GM12878 (cell line): ENCODE data around the gene CBLN3. TPM values are rescaled to one million over a fixed set of nuclear protein-coding genes. Genes with fewer than 3 reads are reported as not detected.

Experiments
- ATAC-seq: fragments of 200-7000 bp; cut with Tn5 transposase; 3 replicates; pipeline ENCODE4 v1.9.1; 2020; ENCODE audit warnings: mild to moderate bottlenecking, moderate library complexity
- BruUV-seq: library from RNA; stranded (reverse); fragments of 400-500 nt; replicated peaks from 2 replicates; lab custom pipeline; 2021; lab: Mats Ljungman, UMichigan
- CTCF ChIA-PET: fragments of 300-600 bp; sonication (Branson Sonifier 250); formaldehyde crosslinking; extraction: SDS; loops from one replicate; lab custom pipeline; 2021; ENCODE audit warnings: inconsistent platforms; lab: Yijun Ruan, JAX
- POLR2A ChIA-PET: fragments of 350-600 bp; formaldehyde crosslinking; extraction: SDS; loops from one replicate; lab custom pipeline; 2021; ENCODE audit warnings: inconsistent platforms; lab: Charles Lee
- RAD21 ChIA-PET: fragments of 300-600 bp; sonication (Branson Sonifier 250); formaldehyde crosslinking; loops from one replicate; lab custom pipeline; 2023; ENCODE audit warnings: antibody characterized with exemption; ENCODE audit not compliant: unreplicated experiment; lab: Charles Lee
- SMC1A ChIA-PET: fragments of 300-600 bp; sonication (Branson Sonifier 250); formaldehyde crosslinking; loops from one replicate; lab custom pipeline; 2023; ENCODE audit not compliant: unreplicated experiment, uncharacterized antibody; lab: Charles Lee
- DNase-seq: peaks from one replicate; pipeline ENCODE4 v3.0.0-alpha.2; 2011; ENCODE audit warnings: low read depth, low spot score
- FAIRE-seq: peaks from 3 replicates; lab custom pipeline; 2011; peaks lifted over from hg19 to GRCh38; lab: Jason Lieb, UNC
- H2AFZ ChIP-seq: 2 replicates; pipeline ENCODE4 v1.6.0; 2011; ENCODE audit warnings: low read depth, low read length, control low read depth; ENCODE audit not compliant: control insufficient read depth
- H3K27ac ChIP-seq: 2 replicates; pipeline ENCODE4 v1.5.1; 2011; ENCODE audit warnings: control low read depth; ENCODE audit not compliant: control insufficient read depth, insufficient read depth
- H3K27me3 ChIP-seq, 2 experiments: replicated peaks in 1 of 2; 2 replicates each; pipeline versions ENCODE4 v1.6.0 to v1.6.1; 2011; ENCODE audit warnings: low read length in 1 of 2; ENCODE audit not compliant: control insufficient read depth in 2 of 2, insufficient read depth in 2 of 2
- H3K36me3 ChIP-seq, 2 experiments: 2 replicates each; pipeline ENCODE4 v1.5.1; 2011; ENCODE audit warnings: low read length in 1 of 2; ENCODE audit not compliant: control insufficient read depth in 2 of 2, insufficient read depth in 2 of 2
- H3K4me1 ChIP-seq: 2 replicates; pipeline ENCODE4 v1.6.1; 2011; ENCODE audit warnings: mild to moderate bottlenecking, low read length, moderate library complexity, mixed read lengths; ENCODE audit not compliant: control insufficient read depth, insufficient read depth
- H3K4me2 ChIP-seq: 2 replicates; pipeline ENCODE4 v1.6.0; 2011; ENCODE audit warnings: control low read depth; ENCODE audit not compliant: control insufficient read depth, insufficient read depth
- H3K4me3 ChIP-seq: fragments of 200-600 bp; sonication (generic); 2 replicates; pipeline ENCODE4 v1.5.1; 2016
- H3K79me2 ChIP-seq: 2 replicates; pipeline ENCODE4 v1.6.0; 2011; ENCODE audit warnings: low read length; ENCODE audit not compliant: control insufficient read depth, insufficient read depth
- H3K9ac ChIP-seq: 2 replicates; pipeline ENCODE4 v1.8.0; 2011; ENCODE audit warnings: low read length, control low read depth, mixed read lengths; ENCODE audit not compliant: control insufficient read depth, insufficient read depth
- H3K9me3 ChIP-seq: replicated peaks from 3 replicates; pipeline ENCODE4 v1.5.1; 2011; ENCODE audit warnings: mild to moderate bottlenecking, low read length; ENCODE audit not compliant: control insufficient read depth, insufficient read depth
- H4K20me1 ChIP-seq: 2 replicates; pipeline ENCODE4 v1.6.0; 2011; ENCODE audit not compliant: control insufficient read depth, insufficient read depth
- BHLHE40 ChIP-seq, 2 experiments: fragments of 450-650 bp in 1 of 2; IDR thresholded peaks; 2 replicates each; pipeline ENCODE4 v1.6.1; 2011 to 2017; ENCODE audit warnings: low read depth in 2 of 2, borderline replicate concordance in 1 of 2, improper control_type of control experiment in 1 of 2, low read length in 1 of 2, mild to moderate bottlenecking in 1 of 2
- CHD4 ChIP-seq: fragments of 200-600 bp; sonication (generic); IDR thresholded peaks from 2 replicates; pipeline ENCODE4 v1.6.1; 2016; ENCODE audit warnings: mild to moderate bottlenecking
- CREM ChIP-seq: IDR thresholded peaks from 2 replicates; pipeline ENCODE4 v1.6.1; 2014; ENCODE audit warnings: antibody characterized with exemption, low read depth
- EED ChIP-seq: sonication (generic); IDR thresholded peaks from 2 replicates; pipeline ENCODE4 v1.6.1; 2016; ENCODE audit warnings: antibody characterized with exemption, low read depth
- MEF2A ChIP-seq: IDR thresholded peaks from 2 replicates; pipeline ENCODE4 v1.6.1; 2011; ENCODE audit warnings: low read depth, mild to moderate bottlenecking, low read length, moderate library complexity; ENCODE audit not compliant: insufficient read depth
- NFYB ChIP-seq: IDR thresholded peaks from 2 replicates; pipeline ENCODE4 v1.6.1; 2011; ENCODE audit warnings: low read depth, mild to moderate bottlenecking, low read length, improper control_type of control experiment, moderate library complexity; ENCODE audit not compliant: insufficient read depth
- NR2C2 ChIP-seq: IDR thresholded peaks from 2 replicates; pipeline ENCODE4 v1.6.1; 2011; ENCODE audit warnings: borderline replicate concordance, low read depth; ENCODE audit not compliant: control insufficient read depth, insufficient read length
- NR2F1 ChIP-seq: fragments of 450-650 bp; conservative IDR thresholded peaks from 2 replicates; pipeline ENCODE4 v1.6.1; 2017; ENCODE audit warnings: mild to moderate bottlenecking
- PAX5 ChIP-seq: IDR thresholded peaks from 2 replicates; pipeline ENCODE4 v1.6.1; 2011; ENCODE audit warnings: low read depth, low read length, borderline replicate concordance
- SIX5 ChIP-seq: IDR thresholded peaks from 2 replicates; pipeline ENCODE4 v1.6.1; 2011; ENCODE audit warnings: mild to moderate bottlenecking, low read depth, low read length, moderate library complexity; ENCODE audit not compliant: severe bottlenecking
- SMAD1 ChIP-seq: fragments of 450-650 bp; IDR thresholded peaks from 2 replicates; pipeline ENCODE4 v1.6.1; 2018; ENCODE audit warnings: mild to moderate bottlenecking, low read depth; ENCODE audit not compliant: partially characterized antibody
- SMC3 ChIP-seq: IDR thresholded peaks from 2 replicates; pipeline ENCODE4 v1.6.1; 2011; ENCODE audit warnings: low read length, improper control_type of control experiment, borderline replicate concordance
- SUPT20H ChIP-seq: IDR thresholded peaks from 2 replicates; pipeline ENCODE4 v1.6.1; 2011; ENCODE audit warnings: low read depth, mild to moderate bottlenecking, low read length, moderate library complexity, borderline replicate concordance; ENCODE audit not compliant: control insufficient read depth
- TCF7 ChIP-seq: IDR thresholded peaks from 2 replicates; pipeline ENCODE4 v1.6.1; 2014; ENCODE audit warnings: antibody characterized with exemption, borderline replicate concordance
- ZNF217 ChIP-seq: fragments of 450-650 bp; IDR thresholded peaks from 2 replicates; pipeline ENCODE4 v1.6.1; 2017; ENCODE audit warnings: antibody characterized with exemption, mild to moderate bottlenecking
- ZNF274 ChIP-seq: IDR thresholded peaks from one replicate; pipeline ENCODE4 v1.8.0; 2011; ENCODE audit not compliant: insufficient read length, insufficient read depth
- WGBS: methylation state at CpG from one replicate; pipeline ENCODE4 v1.1.6; 2016; ENCODE audit warnings: low lambda C conversion rate; ENCODE audit not compliant: insufficient replicate concordance, insufficient coverage; ENCODE audit errors: missing lambda C conversion rate; 5-methylcytosine and 5-hydroxymethylcytosine counted together
- in situ Hi-C: fragments of 300-500 bp; cut with MboI; formaldehyde crosslinking; loops from 9 replicates; pipeline ENCODE4 v1.14.3; 2018; ENCODE audit warnings: mixed read lengths
- intact Hi-C: fragments of 100-400 bp; cut with micrococcal nuclease; formaldehyde crosslinking; loops from one replicate; pipeline ENCODE4 v1.14.2; 2022; ENCODE audit not compliant: unreplicated experiment
- polyA plus RNA-seq, 11 experiments: library from polyadenylated mRNA; depleted of rRNA in 4 of 11; unstranded in 6 of 11; stranded (reverse) in 5 of 11; fragments of >200 nt; fragmentation: Nextera tagmentation in 4 of 11; fragmentation: Illumina TruSeq in 1 of 11; extraction: Ambion mirVana in 4 of 11; extraction: Trizol in 1 of 11; gene quantifications; 1 replicate in 1 of 11; 2 replicates in 10 of 11; pipeline versions ENCODE4 v1.2.1 to v1.2.3, GENCODE V29; 2011 to 2016; ENCODE audit warnings: inconsistent platforms in 2 of 11, missing spikeins in 2 of 11, low read depth in 1 of 11
- total RNA-seq, 4 experiments: library from RNA; depleted of rRNA in 3 of 4; stranded (reverse); fragments of >200 nt in 3 of 4; fragmentation: Illumina TruSeq in 1 of 4; extraction: Trizol in 1 of 4; gene quantifications; 2 replicates each; pipeline versions ENCODE4 v1.2.1 to v1.2.3, GENCODE V29; 2013 to 2021
- TF ChIP-seq, protein P1 (sequence below): IDR thresholded peaks from 2 replicates; pipeline ENCODE4 v1.6.1; 2011; ENCODE audit warnings: low read depth, mild to moderate bottlenecking, low read length, moderate library complexity, borderline replicate concordance; ENCODE audit errors: extremely low read depth
- TF ChIP-seq, protein P2 (sequence below): fragments of 450-650 bp; IDR thresholded peaks from 2 replicates; pipeline ENCODE4 v1.6.1; 2016; ENCODE audit warnings: mild to moderate bottlenecking

CBLN3 gene
- total and polyA plus RNA-seq, 10 of the 15 experiments (the other 5 are each of a cell fraction or from before 2014, with no cell fraction given), result 0.16 to 4.9 (median 1.3) TPM

DNA sequence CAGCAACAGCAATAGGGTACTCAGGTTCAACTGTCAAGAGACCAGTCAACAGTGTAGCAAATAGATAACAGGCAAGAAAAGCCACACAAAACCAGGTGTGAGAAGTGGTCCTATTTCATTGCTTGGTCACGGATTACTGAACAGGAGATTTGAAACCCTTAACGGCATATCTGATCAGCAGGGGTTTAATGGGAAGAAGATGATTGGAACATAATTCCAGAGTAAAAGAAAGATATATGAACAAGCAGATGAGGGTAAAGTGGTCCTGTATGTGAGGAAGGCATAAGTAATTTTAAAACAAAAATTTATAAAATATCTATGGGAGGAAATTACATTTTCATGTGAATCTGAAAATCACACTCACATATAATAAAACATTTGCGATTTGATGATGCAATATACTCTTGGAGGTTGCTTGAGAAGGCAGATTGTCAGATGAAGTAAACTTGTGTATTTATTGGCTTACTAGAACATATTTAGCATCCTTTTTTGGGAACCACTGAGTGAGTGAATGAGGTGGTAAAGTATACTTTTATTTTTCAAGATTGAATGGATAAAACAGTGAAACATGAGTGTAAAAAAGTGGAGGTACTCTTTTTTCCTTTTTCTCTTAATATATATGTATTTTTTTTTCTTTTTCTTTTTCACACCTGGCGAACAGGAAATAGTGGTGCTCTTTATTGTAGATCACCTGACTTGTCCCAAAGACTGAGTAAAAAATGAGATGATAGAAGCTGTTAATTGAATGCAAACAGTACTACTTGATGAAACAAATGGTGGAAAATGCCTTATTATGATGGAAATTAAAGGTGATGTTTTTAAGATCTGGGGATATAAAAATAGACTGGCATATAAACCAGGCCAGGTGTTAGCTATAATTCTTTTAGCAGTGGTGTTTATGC lies 34.7 kb upstream of the CBLN3 start (continued):
- TF ChIP-seq NR2C2 (no peak), SIX5 (no peak), NR2F1 (no peak), CHD4 (no peak), TCF7 (no peak)
- TF ChIP-seq, protein P1, sequence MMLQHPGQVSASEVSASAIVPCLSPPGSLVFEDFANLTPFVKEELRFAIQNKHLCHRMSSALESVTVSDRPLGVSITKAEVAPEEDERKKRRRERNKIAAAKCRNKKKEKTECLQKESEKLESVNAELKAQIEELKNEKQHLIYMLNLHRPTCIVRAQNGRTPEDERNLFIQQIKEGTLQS, result no peak

DNA sequence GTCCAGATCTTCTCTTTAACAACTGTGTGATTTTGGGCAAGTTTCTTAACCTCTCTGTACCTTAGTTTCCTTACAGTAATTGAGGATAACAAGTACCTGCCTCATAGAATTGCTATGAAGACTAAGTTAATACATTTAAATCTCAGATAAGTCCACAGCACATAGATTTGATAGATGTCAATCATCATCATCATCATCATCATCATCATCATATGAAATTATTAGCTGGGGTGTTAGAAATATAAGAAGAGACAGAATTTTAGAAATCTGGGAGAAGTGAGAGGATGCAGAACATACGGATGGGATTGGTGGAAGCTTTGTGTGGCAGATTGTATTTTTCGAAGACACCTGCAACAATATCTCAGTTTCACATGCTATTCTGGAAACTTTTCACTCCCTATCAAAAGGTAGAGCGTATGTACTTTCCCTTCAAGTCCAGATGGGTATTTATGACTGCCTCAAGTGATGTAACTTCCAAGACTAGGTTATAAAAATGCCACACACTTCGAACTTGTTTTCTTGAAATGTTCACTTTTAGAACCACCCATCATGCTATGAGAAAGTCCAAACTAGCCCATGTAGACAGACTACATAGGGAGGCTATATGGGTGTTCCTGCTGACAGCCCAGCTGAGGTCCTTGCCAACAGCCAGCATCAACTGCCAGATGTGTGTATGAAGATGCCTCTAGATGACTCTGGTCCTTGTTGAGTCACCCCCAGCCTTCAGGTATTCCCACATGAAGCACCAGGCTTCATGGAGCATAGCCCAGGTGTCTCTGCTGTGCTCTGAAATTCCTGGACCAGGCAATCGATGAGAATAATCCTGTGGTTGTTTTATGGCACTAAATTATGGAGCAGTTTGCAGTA lies 33.8 kb upstream of the CBLN3 start:
- peak; percentile 25 for DNase-seq
- 15% methylated on average over 5 of the region's 5 CpGs for WGBS
- Histone ChIP-seq H3K27ac (peak overlapping the region; percentile 31), H3K9me3 (no peaks in the 10 kb centered on the region), H3K27me3 (no peaks in the 10 kb centered on the region), H2AFZ (no peak overlapping the region), H4K20me1 (no peaks in the 10 kb centered on the region), H3K4me1 (peaks cover 7% of the 10 kb centered on the region), H3K4me3 (no peak overlapping the region), H3K9ac (no peak overlapping the region), H3K36me3 (no peaks in the 10 kb centered on the region), H3K4me2 (peak overlapping the region; percentile 42; the same call in 1 of the 2 replicates), H3K79me2 (no peaks in the 10 kb centered on the region)
- intact Hi-C loops (no loop called here), in situ Hi-C loops (loop anchor here (5.0 kb wide), 1 partner anchor 49 kb away; no protein-coding TSS in a partner anchor)
- FAIRE-seq, result peak; percentile 84
- ChIA-PET SMC1A (no interaction called here), POLR2A (no interaction called here), RAD21 (interaction anchor here (0.6 kb wide), 1 partner anchor 242 kb away, joined by 4 read pairs; no protein-coding TSS in a partner anchor), CTCF (no interaction called here)
- BruUV-seq, result no TSS peak
- ATAC-seq, result peak; percentile 85
- TF ChIP-seq PAX5 (no peak), ZNF274 (no peak), CREM (peak; percentile 8; the same call in 1 of the 2 replicates), NFYB (0 out of 2 replicates have a peak, but pooled peaks have one; percentile 23), BHLHE40 (IDR thresholded peaks at IDR 0.05; ENCODE audit: borderline replicate concordance in 1 of 2, low read depth in 2 of 2, low read length in 1 of 2) (no peak), SMAD1 (no peak), SMC3 (no peak), ZNF217 (no peak), MEF2A (peak; percentile 63; the same call in 1 of the 2 replicates), SUPT20H (no peak), EED (no peak)
- TF ChIP-seq, protein P2, sequence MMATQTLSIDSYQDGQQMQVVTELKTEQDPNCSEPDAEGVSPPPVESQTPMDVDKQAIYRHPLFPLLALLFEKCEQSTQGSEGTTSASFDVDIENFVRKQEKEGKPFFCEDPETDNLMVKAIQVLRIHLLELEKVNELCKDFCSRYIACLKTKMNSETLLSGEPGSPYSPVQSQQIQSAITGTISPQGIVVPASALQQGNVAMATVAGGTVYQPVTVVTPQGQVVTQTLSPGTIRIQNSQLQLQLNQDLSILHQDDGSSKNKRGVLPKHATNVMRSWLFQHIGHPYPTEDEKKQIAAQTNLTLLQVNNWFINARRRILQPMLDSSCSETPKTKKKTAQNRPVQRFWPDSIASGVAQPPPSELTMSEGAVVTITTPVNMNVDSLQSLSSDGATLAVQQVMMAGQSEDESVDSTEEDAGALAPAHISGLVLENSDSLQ, result 0 out of 2 replicates have a peak, but pooled peaks have one; percentile 20
